Measurements from ENCODE around the gene RHOA. TPM values are rescaled to one million over a fixed set of nuclear protein-coding genes. Genes with fewer than 3 reads are reported as not detected.

The RHOA gene
- total RNA-seq, 3 donors from 2014 or later = 314 to 686 (median 317) TPM

- H3K4me3 ChIP-seq = no peak overlapping the region
- DNase-seq (ENCODE audit: low spot score in 2 of 2) = no peak
- H3K9me3 ChIP-seq = no peaks in the 10 kb centered on the region
- H3K4me1 ChIP-seq = no peaks in the 10 kb centered on the region
- H3K27ac ChIP-seq = no peak overlapping the region
- no peaks in the 10 kb centered on the region for H3K27me3 ChIP-seq
- TF ChIP-seq POLR2A (IDR thresholded peaks at IDR 0.05) (no peak), POLR2AphosphoS5 (IDR thresholded peaks at IDR 0.05) (no peak), CTCF (IDR thresholded peaks at IDR 0.05) (no peak)
- peaks cover 6% of the 10 kb centered on the region for H3K36me3 ChIP-seq
- intact Hi-C loops (cut with DNase I; ENCODE audit: low total_unique reads) = no loop called here
These were observed 84.3 kb downstream of the RHOA start for GRCh38 chr3:49327485-49327884.

- Histone ChIP-seq H3K36me3 (peaks cover 6% of the 10 kb centered on the region), H3K27ac (no peak overlapping the region), H3K4me1 (no peaks in the 10 kb centered on the region), H3K27me3 (no peaks in the 10 kb centered on the region), H3K4me3 (no peak overlapping the region), H3K9me3 (no peaks in the 10 kb centered on the region)
- intact Hi-C loops (cut with DNase I; ENCODE audit: low total_unique reads) = no loop called here
- TF ChIP-seq POLR2A (IDR thresholded peaks at IDR 0.05) (no peak), POLR2AphosphoS5 (IDR thresholded peaks at IDR 0.05) (no peak), CTCF (IDR thresholded peaks at IDR 0.05) (no peak)
- no peak for DNase-seq (ENCODE audit: low spot score in 2 of 2)
These were observed 87.0 kb downstream of the RHOA start for GRCh38 chr3:49324768-49325167.

- no peak for DNase-seq (ENCODE audit: low spot score in 2 of 2)
- Histone ChIP-seq H3K27ac (no peak overlapping the region), H3K27me3 (no peaks in the 10 kb centered on the region), H3K4me3 (no peak overlapping the region), H3K36me3 (peaks cover 6% of the 10 kb centered on the region), H3K9me3 (no peaks in the 10 kb centered on the region), H3K4me1 (no peaks in the 10 kb centered on the region)
- TF ChIP-seq POLR2A (IDR thresholded peaks at IDR 0.05) = no peak
- TF ChIP-seq CTCF (IDR thresholded peaks at IDR 0.05) = no peak
- intact Hi-C loops (cut with DNase I; ENCODE audit: low total_unique reads) = no loop called here
These were observed 94.9 kb downstream of the RHOA start for GRCh38 chr3:49316696-49317457.

- Histone ChIP-seq H3K27me3 (no peaks in the 10 kb centered on the region), H3K9me3 (no peaks in the 10 kb centered on the region), H3K36me3 (peaks cover 6% of the 10 kb centered on the region), H3K4me3 (no peak overlapping the region), H3K27ac (no peak overlapping the region), H3K4me1 (no peaks in the 10 kb centered on the region)
- intact Hi-C loops (cut with DNase I; ENCODE audit: low total_unique reads) = no loop called here
- DNase-seq (ENCODE audit: low spot score in 2 of 2) = no peak
- TF ChIP-seq POLR2A (IDR thresholded peaks at IDR 0.05) (no peak), CTCF (IDR thresholded peaks at IDR 0.05) (no peak), POLR2AphosphoS5 (IDR thresholded peaks at IDR 0.05) (no peak)
These were observed 97.7 kb downstream of the RHOA start for GRCh38 chr3:49313896-49314688.

- Histone ChIP-seq H3K27me3 (no peaks in the 10 kb centered on the region), H3K36me3 (no peaks in the 10 kb centered on the region), H3K27ac (no peak overlapping the region), H3K4me3 (no peak overlapping the region), H3K9me3 (no peaks in the 10 kb centered on the region), H3K4me1 (no peaks in the 10 kb centered on the region)
- no peak for DNase-seq (ENCODE audit: low spot score in 2 of 2)
- intact Hi-C loops (cut with DNase I; ENCODE audit: low total_unique reads) = no loop called here
- TF ChIP-seq POLR2A (IDR thresholded peaks at IDR 0.05) = no peak
These were observed 100.5 kb downstream of the RHOA start for GRCh38 chr3:49311283-49311682.

Data from breast epithelium (tissue), 4 donors.